H9 (cell line): ENCODE data around the gene PLXNA4. TPM values are rescaled to one million over a fixed set of nuclear protein-coding genes. Genes with fewer than 3 reads are reported as not detected.
A peak's percentile ranks its signal among the peaks of the same experiment; 100 is the strongest.

Source experiments
- DNase-seq: peaks from one replicate; pipeline ENCODE4 v3.0.0-alpha.2; 2017
- H2AFZ ChIP-seq: one replicate; pipeline ENCODE4 v1.6.1; 2013; ENCODE audit warnings: mild to moderate bottlenecking, low read length, control low read depth, moderate library complexity
- H2AK5ac ChIP-seq: 2 replicates; pipeline ENCODE4 v1.6.1; 2013; ENCODE audit warnings: low read length, control low read depth, mixed read lengths; ENCODE audit not compliant: insufficient read length
- H2BK120ac ChIP-seq: one replicate; pipeline ENCODE4 v1.6.1; 2013; ENCODE audit warnings: low read depth, mild to moderate bottlenecking, low read length, control low read depth, inconsistent platforms; ENCODE audit not compliant: poor library complexity, severe bottlenecking
- H2BK12ac ChIP-seq: 2 replicates; pipeline ENCODE4 v1.6.1; 2013; ENCODE audit warnings: low read length, control low read depth, mixed read lengths, low read depth; ENCODE audit not compliant: insufficient read length
- H2BK15ac ChIP-seq: 2 replicates; pipeline ENCODE4 v1.6.1; 2013; ENCODE audit warnings: low read depth, low read length, control low read depth
- H2BK20ac ChIP-seq: one replicate; pipeline ENCODE4 v1.6.1; 2013; ENCODE audit warnings: low read depth, mild to moderate bottlenecking, low read length, control low read depth, inconsistent platforms; ENCODE audit not compliant: poor library complexity, severe bottlenecking
- H2BK5ac ChIP-seq: 2 replicates; pipeline ENCODE4 v1.6.1; 2013; ENCODE audit warnings: low read length, control low read depth, mixed read lengths; ENCODE audit not compliant: insufficient read length
- H3K14ac ChIP-seq: 2 replicates; pipeline ENCODE4 v1.6.1; 2013; ENCODE audit warnings: low read length, control low read depth; ENCODE audit not compliant: insufficient read depth
- H3K18ac ChIP-seq: 2 replicates; pipeline ENCODE4 v1.6.1; 2013; ENCODE audit warnings: low read depth, mild to moderate bottlenecking, mixed read lengths, low read length, control low read depth; ENCODE audit not compliant: insufficient read length
- H3K23ac ChIP-seq: 2 replicates; pipeline ENCODE4 v1.6.1; 2013; ENCODE audit warnings: low read length, control low read depth, mixed read lengths, low read depth; ENCODE audit not compliant: insufficient read length
- H3K23me2 ChIP-seq: 2 replicates; pipeline ENCODE4 v1.6.1; 2013; ENCODE audit warnings: low read depth, mild to moderate bottlenecking, mixed read lengths, low read length, control low read depth; ENCODE audit not compliant: insufficient read length, poor library complexity, severe bottlenecking
- H3K27ac ChIP-seq: 2 replicates; pipeline ENCODE4 v1.5.1; 2013; ENCODE audit warnings: low read length, control low read depth, mixed read lengths, low read depth; ENCODE audit not compliant: insufficient read length
- H3K27me3 ChIP-seq: 2 replicates; pipeline ENCODE4 v1.6.1; 2013; ENCODE audit warnings: low read length, control low read depth, inconsistent platforms; ENCODE audit not compliant: insufficient read depth
- H3K4ac ChIP-seq: 2 replicates; pipeline ENCODE4 v1.6.1; 2013; ENCODE audit warnings: low read depth, mild to moderate bottlenecking, control low read depth, inconsistent platforms, low read length, moderate library complexity
- H3K4me1 ChIP-seq: 2 replicates; pipeline ENCODE4 v1.6.1; 2013; ENCODE audit warnings: low read length, control low read depth, inconsistent platforms; ENCODE audit not compliant: insufficient read depth
- H3K4me2 ChIP-seq: 2 replicates; pipeline ENCODE4 v1.6.1; 2013; ENCODE audit warnings: low read length, control low read depth, mixed read lengths; ENCODE audit not compliant: insufficient read length, insufficient read depth
- H3K56ac ChIP-seq: 2 replicates; pipeline ENCODE4 v1.6.1; 2013; ENCODE audit warnings: low read depth, mild to moderate bottlenecking, mixed read lengths, low read length, control low read depth; ENCODE audit not compliant: insufficient read length
- H3K79me1 ChIP-seq: 2 replicates; pipeline ENCODE4 v1.6.1; 2013; ENCODE audit warnings: low read depth, mild to moderate bottlenecking, moderate library complexity, low read length, control low read depth, inconsistent platforms; ENCODE audit not compliant: insufficient read depth, poor library complexity, severe bottlenecking
- H3K79me2 ChIP-seq: 2 replicates; pipeline ENCODE4 v1.6.1; 2013; ENCODE audit warnings: low read length, control low read depth, inconsistent platforms; ENCODE audit not compliant: insufficient read depth
- H3K9ac ChIP-seq: 2 replicates; pipeline ENCODE4 v1.6.1; 2013; ENCODE audit warnings: low read length, control low read depth, mixed read lengths; ENCODE audit not compliant: insufficient read length; ENCODE audit errors: extremely low read depth
- H3K9me3 ChIP-seq: one replicate; pipeline ENCODE4 v1.6.1; 2013; ENCODE audit warnings: low read depth, low read length, inconsistent platforms; ENCODE audit not compliant: control insufficient read depth
- H3T11ph ChIP-seq: one replicate; pipeline ENCODE4 v1.6.1; 2013; ENCODE audit warnings: mild to moderate bottlenecking, low read length, control low read depth, inconsistent platforms
- H4K20me1 ChIP-seq: one replicate; pipeline ENCODE4 v1.6.1; 2013; ENCODE audit not compliant: control insufficient read depth, insufficient read length, insufficient read depth
- H4K5ac ChIP-seq: 2 replicates; pipeline ENCODE4 v1.6.1; 2013; ENCODE audit warnings: low read depth, mild to moderate bottlenecking, mixed read lengths, low read length, control low read depth; ENCODE audit not compliant: insufficient read length
- H4K8ac ChIP-seq: replicated peaks from 2 replicates; pipeline ENCODE4 v1.6.1; 2013; ENCODE audit warnings: low read length, control low read depth, mixed read lengths, low read depth; ENCODE audit not compliant: insufficient read length
- H4K91ac ChIP-seq: 2 replicates; pipeline ENCODE4 v1.6.1; 2013; ENCODE audit warnings: low read depth, mild to moderate bottlenecking, moderate library complexity, mixed read lengths, low read length, control low read depth; ENCODE audit not compliant: insufficient read length
- H3K27ac Mint-ChIP-seq, 3 experiments: 2 replicates in 2 of 3; 3 replicates in 1 of 3; pipeline ENCODE4 v1.8.0; 2020 to 2021; ENCODE audit warnings: mixed read lengths in 3 of 3, mild to moderate bottlenecking in 1 of 3, moderate library complexity in 1 of 3
- H3K27me3 Mint-ChIP-seq: 2 replicates; pipeline ENCODE4 v1.8.0; 2021; ENCODE audit warnings: low read depth, mild to moderate bottlenecking, moderate library complexity, mixed read lengths
- H3K36me3 Mint-ChIP-seq, 3 experiments: 2 replicates in 2 of 3; 3 replicates in 1 of 3; pipeline ENCODE4 v1.8.0; 2020 to 2021; ENCODE audit warnings: low read depth in 3 of 3, mixed read lengths in 3 of 3; ENCODE audit not compliant: insufficient read depth in 1 of 3
- H3K4me1 Mint-ChIP-seq, 2 experiments: 2 replicates each; pipeline ENCODE4 v1.8.0; 2020; ENCODE audit warnings: mixed read lengths in 2 of 2
- H3K4me3 Mint-ChIP-seq, 2 experiments: 2 replicates in 1 of 2; 3 replicates in 1 of 2; pipeline ENCODE4 v1.8.0; 2020 to 2021; ENCODE audit warnings: mild to moderate bottlenecking in 2 of 2, mixed read lengths in 2 of 2, moderate library complexity in 1 of 2
- H3K9me3 Mint-ChIP-seq, 2 experiments: 2 replicates in 1 of 2; 3 replicates in 1 of 2; pipeline ENCODE4 v1.8.0; 2020; ENCODE audit warnings: mild to moderate bottlenecking in 2 of 2, mixed read lengths in 2 of 2, moderate library complexity in 1 of 2
- WGBS: extraction: QIAGEN DNeasy Blood & Tissue Kit; methylation state at CpG from one replicate; pipeline ENCODE4 v1.1.7; 2013; ENCODE audit warnings: missing lambda C conversion rate, low lambda C conversion rate, mixed read lengths; ENCODE audit not compliant: insufficient read length; ENCODE audit errors: extremely low coverage; 5-methylcytosine and 5-hydroxymethylcytosine counted together
- total RNA-seq: library from RNA; stranded (reverse); gene quantifications from 2 replicates; pipeline ENCODE4 v1.2.1, GENCODE V29; 2021
- TF ChIP-seq, protein P1 (sequence below): fragments of 200-600 bp; sonication (generic); conservative IDR thresholded peaks from 3 replicates; pipeline ENCODE4 v1.8.0; 2021; ENCODE audit warnings: antibody characterized with exemption, mild to moderate bottlenecking

Gene PLXNA4
- total RNA-seq, 1 experiment from 2014 or later, result 0.35 TPM

DNA sequence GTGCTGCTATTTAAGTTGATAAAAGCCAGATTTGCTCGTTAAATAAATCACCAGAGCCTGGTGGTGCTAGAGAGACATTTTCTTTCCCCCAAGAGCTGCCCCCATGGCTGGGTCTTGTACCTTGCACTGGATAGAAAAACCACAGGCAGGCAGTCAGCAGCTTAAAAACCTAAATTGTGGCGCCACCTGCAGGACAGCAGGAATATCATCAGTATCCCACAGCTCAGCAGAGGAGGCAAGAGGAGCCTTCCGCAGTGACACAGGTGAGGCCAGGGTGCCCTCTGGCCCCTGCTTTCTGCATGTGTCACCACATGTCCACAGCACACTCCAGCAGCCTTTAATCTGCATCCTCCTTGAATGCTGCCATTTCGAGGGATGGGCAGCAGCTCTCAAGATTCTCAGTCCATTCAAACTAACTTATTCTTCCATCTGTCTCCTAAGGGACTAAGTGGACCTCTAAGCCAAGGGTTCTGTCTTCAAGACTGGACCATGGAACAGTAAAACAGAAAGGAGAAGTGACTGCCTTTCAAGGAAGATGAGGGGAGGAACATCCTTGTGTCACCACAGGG lies 4.5 kb upstream of the PLXNA4 start:
- H3K14ac ChIP-seq, result no peak overlapping the region
- no peaks in the 10 kb centered on the region for H4K20me1 ChIP-seq
- no peak overlapping the region for H3K23ac ChIP-seq
- H3K18ac ChIP-seq, result no peak overlapping the region
- H2BK12ac ChIP-seq, result no peak overlapping the region
- no peak overlapping the region for H4K8ac ChIP-seq
- no peak overlapping the region for H3K4ac ChIP-seq
- no peak overlapping the region for H2AFZ ChIP-seq
- H3K56ac ChIP-seq, result no peak overlapping the region
- H3K27me3 ChIP-seq, result peaks cover 27% of the 10 kb centered on the region; the same call in 1 of the 2 replicates
- H2BK20ac ChIP-seq, result no peak overlapping the region
- Mint-ChIP-seq H3K4me3 (no peak overlapping the region), H3K4me1 (peaks cover 11 to 17% of the 10 kb centered on the region in 2 experiments), H3K9me3 (no peaks in the 10 kb centered on the region; a peak in 2 of 5 replicates), H3K36me3 (no peaks in the 10 kb centered on the region; a peak in 1 of 7 replicates), H3K27ac (no peak overlapping the region), H3K27me3 (peaks cover 65% of the 10 kb centered on the region)
- H2BK120ac ChIP-seq, result no peak overlapping the region
- no peak overlapping the region for H3T11ph ChIP-seq
- no peak overlapping the region for H2BK15ac ChIP-seq
- no peak overlapping the region for H2AK5ac ChIP-seq
- H3K23me2 ChIP-seq, result peaks cover 8% of the 10 kb centered on the region
- H3K79me1 ChIP-seq, result no peaks in the 10 kb centered on the region
- no peak overlapping the region for H3K9ac ChIP-seq
- no CpG with 5 or more reads among the region's 4 CpGs for WGBS
- H4K91ac ChIP-seq, result no peak overlapping the region
- TF ChIP-seq, protein P1, sequence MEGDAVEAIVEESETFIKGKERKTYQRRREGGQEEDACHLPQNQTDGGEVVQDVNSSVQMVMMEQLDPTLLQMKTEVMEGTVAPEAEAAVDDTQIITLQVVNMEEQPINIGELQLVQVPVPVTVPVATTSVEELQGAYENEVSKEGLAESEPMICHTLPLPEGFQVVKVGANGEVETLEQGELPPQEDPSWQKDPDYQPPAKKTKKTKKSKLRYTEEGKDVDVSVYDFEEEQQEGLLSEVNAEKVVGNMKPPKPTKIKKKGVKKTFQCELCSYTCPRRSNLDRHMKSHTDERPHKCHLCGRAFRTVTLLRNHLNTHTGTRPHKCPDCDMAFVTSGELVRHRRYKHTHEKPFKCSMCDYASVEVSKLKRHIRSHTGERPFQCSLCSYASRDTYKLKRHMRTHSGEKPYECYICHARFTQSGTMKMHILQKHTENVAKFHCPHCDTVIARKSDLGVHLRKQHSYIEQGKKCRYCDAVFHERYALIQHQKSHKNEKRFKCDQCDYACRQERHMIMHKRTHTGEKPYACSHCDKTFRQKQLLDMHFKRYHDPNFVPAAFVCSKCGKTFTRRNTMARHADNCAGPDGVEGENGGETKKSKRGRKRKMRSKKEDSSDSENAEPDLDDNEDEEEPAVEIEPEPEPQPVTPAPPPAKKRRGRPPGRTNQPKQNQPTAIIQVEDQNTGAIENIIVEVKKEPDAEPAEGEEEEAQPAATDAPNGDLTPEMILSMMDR, result peak; percentile 84
- H2BK5ac ChIP-seq, result no peak overlapping the region
- no peak overlapping the region for H3K27ac ChIP-seq
- H3K9me3 ChIP-seq, result no peaks in the 10 kb centered on the region
- no peak overlapping the region for H4K5ac ChIP-seq
- H3K4me2 ChIP-seq, result no peak overlapping the region
- H3K79me2 ChIP-seq, result no peaks in the 10 kb centered on the region
- H3K4me1 ChIP-seq, result no peaks in the 10 kb centered on the region
- DNase-seq, result peak; percentile 88
